WTC11 (cell line): Measurements from ENCODE around the gene RASL11B. TPM values are rescaled to one million over a fixed set of nuclear protein-coding genes. Genes with fewer than 3 reads are reported as not detected.

Experiments used
- ATAC-seq: fragments of 200-7000 bp; cut with Tn5 transposase; 2 replicates; pipeline ENCODE4 v1.10.0; 2021; ENCODE audit warnings: mild to moderate bottlenecking, moderate library complexity
- CTCF ChIA-PET: fragments of 300-600 bp; sonication (Branson Sonifier 250); formaldehyde crosslinking; loops from one replicate; lab custom pipeline; 2021; ENCODE audit warnings: antibody characterized with exemption; lab: Charles Lee
- POLR2A ChIA-PET: fragments of 350-600 bp; sonication (Branson Sonifier 250); formaldehyde crosslinking; loops from one replicate; lab custom pipeline; 2021; ENCODE audit warnings: antibody characterized with exemption; lab: Charles Lee
- DNase-seq: peaks from one replicate; pipeline ENCODE4 v3.0.0; 2021; ENCODE audit warnings: low spot score
- H3K27ac Mint-ChIP-seq: 2 replicates; pipeline ENCODE4 v1.8.0; 2021; ENCODE audit warnings: mixed read lengths
- H3K27me3 Mint-ChIP-seq: 2 replicates; pipeline ENCODE4 v1.8.0; 2021; ENCODE audit warnings: low read depth, mild to moderate bottlenecking, moderate library complexity, mixed read lengths
- H3K36me3 Mint-ChIP-seq: 2 replicates; pipeline ENCODE4 v1.8.0; 2021; ENCODE audit warnings: mixed read lengths
- H3K4me1 Mint-ChIP-seq: 2 replicates; pipeline ENCODE4 v1.8.0; 2022; ENCODE audit warnings: mixed read lengths
- H3K4me3 Mint-ChIP-seq: 2 replicates; pipeline ENCODE4 v1.8.0; 2021; ENCODE audit warnings: mild to moderate bottlenecking, moderate library complexity, mixed read lengths
- H3K9me3 Mint-ChIP-seq: 2 replicates; pipeline ENCODE4 v1.8.0; 2021; ENCODE audit warnings: mixed read lengths
- ATF1 ChIP-seq: sonication (generic); formaldehyde crosslinking; IDR thresholded peaks from 2 replicates; pipeline ENCODE4 v1.8.1; 2023; ENCODE audit warnings: mild to moderate bottlenecking, moderate library complexity, missing genetic modification reagents
- ATF3 ChIP-seq: sonication (generic); formaldehyde crosslinking; conservative IDR thresholded peaks from 2 replicates; pipeline ENCODE4 v1.8.1; 2022; ENCODE audit warnings: mild to moderate bottlenecking, missing genetic modification reagents
- ESRRA ChIP-seq: sonication (generic); formaldehyde crosslinking; IDR thresholded peaks from 2 replicates; pipeline ENCODE4 v1.8.1; 2022; ENCODE audit warnings: mild to moderate bottlenecking, missing genetic modification reagents, borderline replicate concordance
- FOXP4 ChIP-seq: sonication (generic); formaldehyde crosslinking; IDR thresholded peaks from 2 replicates; pipeline ENCODE4 v1.8.0; 2022; ENCODE audit warnings: mild to moderate bottlenecking, missing genetic modification reagents
- HMGA2 ChIP-seq: fragments of 250-450 bp; sonication (Bioruptor Pico); IDR thresholded peaks from 2 replicates; pipeline ENCODE4 v1.4.0; 2021; ENCODE audit warnings: mild to moderate bottlenecking, moderate library complexity
- MYBL2 ChIP-seq: sonication (generic); formaldehyde crosslinking; IDR thresholded peaks from 2 replicates; pipeline ENCODE4 v1.8.1; 2023; ENCODE audit warnings: mild to moderate bottlenecking, moderate library complexity, missing genetic modification reagents
- PREB ChIP-seq: sonication (generic); formaldehyde crosslinking; IDR thresholded peaks from 2 replicates; pipeline ENCODE4 v1.8.1; 2022; ENCODE audit warnings: mild to moderate bottlenecking, missing genetic modification reagents, moderate library complexity, borderline replicate concordance
- PRRX2 ChIP-seq: fragments of 250-450 bp; sonication (Bioruptor Pico); IDR thresholded peaks from 2 replicates; pipeline ENCODE4 v1.8.0; 2021; ENCODE audit warnings: mild to moderate bottlenecking
- SMAD4 ChIP-seq: sonication (generic); formaldehyde crosslinking; IDR thresholded peaks from 2 replicates; pipeline ENCODE4 v1.8.0; 2022; ENCODE audit warnings: mild to moderate bottlenecking, missing genetic modification reagents
- STAT6 ChIP-seq: sonication (generic); formaldehyde crosslinking; conservative IDR thresholded peaks from 2 replicates; pipeline ENCODE4 v1.8.1; 2023; ENCODE audit warnings: mild to moderate bottlenecking, low read depth, missing genetic modification reagents, moderate library complexity
- ZNF138 ChIP-seq: sonication (generic); formaldehyde crosslinking; conservative IDR thresholded peaks from 2 replicates; pipeline ENCODE4 v1.8.1; 2022; ENCODE audit warnings: mild to moderate bottlenecking, moderate library complexity, missing genetic modification reagents
- ZNF532 ChIP-seq: fragments of 250-450 bp; sonication (Bioruptor Pico); IDR thresholded peaks from 2 replicates; pipeline ENCODE4 v1.9.0; 2021; ENCODE audit warnings: mild to moderate bottlenecking, borderline replicate concordance
- total RNA-seq: library from RNA; stranded (reverse); gene quantifications from 3 replicates; pipeline ENCODE4 v1.2.3, GENCODE V29; 2021
- TF ChIP-seq, protein P1 (sequence below): sonication (generic); formaldehyde crosslinking; IDR thresholded peaks from 2 replicates; pipeline ENCODE4 v1.8.1; 2022; ENCODE audit warnings: missing genetic modification reagents, borderline replicate concordance
- TF ChIP-seq, protein P2 (sequence below): fragments of 200-600 bp; IDR thresholded peaks from 2 replicates; pipeline ENCODE4 v1.8.0; 2022; ENCODE audit warnings: antibody characterized with exemption
- TF ChIP-seq, protein P3 (sequence below): sonication (generic); formaldehyde crosslinking; IDR thresholded peaks from 2 replicates; pipeline ENCODE4 v1.8.1; 2022; ENCODE audit warnings: low read depth, missing genetic modification reagents, borderline replicate concordance
- TF ChIP-seq, protein P4 (sequence below): sonication (generic); formaldehyde crosslinking; IDR thresholded peaks from 2 replicates; pipeline ENCODE4 v1.8.0; 2022; ENCODE audit warnings: mild to moderate bottlenecking, missing genetic modification reagents

Gene RASL11B
- total RNA-seq, 1 experiment from 2014 or later, result 58.5 TPM

DNA sequence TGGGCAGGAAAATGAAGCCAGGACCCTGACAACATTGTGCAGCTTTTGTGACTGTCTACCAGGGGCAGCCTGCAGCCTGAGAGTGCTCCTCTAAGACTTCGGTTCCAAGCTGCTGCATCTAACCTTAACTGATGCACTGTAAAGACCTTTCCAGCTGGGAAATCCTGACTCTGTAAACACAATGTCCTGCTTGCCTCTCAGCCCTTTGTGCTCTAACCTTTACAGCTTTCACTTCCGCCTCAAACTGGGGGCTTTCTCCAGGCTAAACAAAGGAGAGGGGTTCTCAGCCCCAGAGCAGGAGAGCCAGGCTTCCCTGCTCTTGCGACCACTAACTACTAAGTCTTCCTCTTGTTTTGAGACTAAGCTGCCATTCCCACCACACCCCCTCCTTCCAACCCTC, 19.3 kb upstream of the RASL11B start (continued):
- TF ChIP-seq ZNF138 (CRISPR knock-in tag), result no peak
- no peak for TF ChIP-seq ZNF532 (CRISPR knock-in tag)
- TF ChIP-seq, protein P1, sequence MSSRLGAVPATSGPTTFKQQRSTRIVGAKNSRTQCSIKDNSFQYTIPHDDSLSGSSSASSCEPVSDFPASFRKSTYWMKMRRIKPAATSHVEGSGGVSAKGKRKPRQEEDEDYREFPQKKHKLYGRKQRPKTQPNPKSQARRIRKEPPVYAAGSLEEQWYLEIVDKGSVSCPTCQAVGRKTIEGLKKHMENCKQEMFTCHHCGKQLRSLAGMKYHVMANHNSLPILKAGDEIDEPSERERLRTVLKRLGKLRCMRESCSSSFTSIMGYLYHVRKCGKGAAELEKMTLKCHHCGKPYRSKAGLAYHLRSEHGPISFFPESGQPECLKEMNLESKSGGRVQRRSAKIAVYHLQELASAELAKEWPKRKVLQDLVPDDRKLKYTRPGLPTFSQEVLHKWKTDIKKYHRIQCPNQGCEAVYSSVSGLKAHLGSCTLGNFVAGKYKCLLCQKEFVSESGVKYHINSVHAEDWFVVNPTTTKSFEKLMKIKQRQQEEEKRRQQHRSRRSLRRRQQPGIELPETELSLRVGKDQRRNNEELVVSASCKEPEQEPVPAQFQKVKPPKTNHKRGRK (CRISPR knock-in tag), result no peak

- no peaks in the 10 kb centered on the region for H3K9me3 Mint-ChIP-seq
- ATAC-seq (no peak), DNase-seq (no peak)
- ChIA-PET CTCF (interaction anchor here (1.0 to 1.1 kb wide), 3 partner anchors 20 to 140 kb away, joined by 3 to 5 read pairs (median 3); no protein-coding TSS in a partner anchor), POLR2A (interaction anchor here (1.1 kb wide), 1 partner anchor 131 kb away, joined by 4 read pairs; no protein-coding TSS in a partner anchor)
- no peak overlapping the region for H3K4me3 Mint-ChIP-seq
- H3K27ac Mint-ChIP-seq, result no peak overlapping the region
- TF ChIP-seq, protein P2, sequence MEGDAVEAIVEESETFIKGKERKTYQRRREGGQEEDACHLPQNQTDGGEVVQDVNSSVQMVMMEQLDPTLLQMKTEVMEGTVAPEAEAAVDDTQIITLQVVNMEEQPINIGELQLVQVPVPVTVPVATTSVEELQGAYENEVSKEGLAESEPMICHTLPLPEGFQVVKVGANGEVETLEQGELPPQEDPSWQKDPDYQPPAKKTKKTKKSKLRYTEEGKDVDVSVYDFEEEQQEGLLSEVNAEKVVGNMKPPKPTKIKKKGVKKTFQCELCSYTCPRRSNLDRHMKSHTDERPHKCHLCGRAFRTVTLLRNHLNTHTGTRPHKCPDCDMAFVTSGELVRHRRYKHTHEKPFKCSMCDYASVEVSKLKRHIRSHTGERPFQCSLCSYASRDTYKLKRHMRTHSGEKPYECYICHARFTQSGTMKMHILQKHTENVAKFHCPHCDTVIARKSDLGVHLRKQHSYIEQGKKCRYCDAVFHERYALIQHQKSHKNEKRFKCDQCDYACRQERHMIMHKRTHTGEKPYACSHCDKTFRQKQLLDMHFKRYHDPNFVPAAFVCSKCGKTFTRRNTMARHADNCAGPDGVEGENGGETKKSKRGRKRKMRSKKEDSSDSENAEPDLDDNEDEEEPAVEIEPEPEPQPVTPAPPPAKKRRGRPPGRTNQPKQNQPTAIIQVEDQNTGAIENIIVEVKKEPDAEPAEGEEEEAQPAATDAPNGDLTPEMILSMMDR, result no peak
- TF ChIP-seq MYBL2 (CRISPR knock-in tag) (no peak), SMAD4 (CRISPR knock-in tag) (no peak), PRRX2 (CRISPR knock-in tag) (no peak), ESRRA (no peak), HMGA2 (CRISPR knock-in tag) (no peak), ATF1 (CRISPR knock-in tag) (no peak)
- TF ChIP-seq, protein P3, sequence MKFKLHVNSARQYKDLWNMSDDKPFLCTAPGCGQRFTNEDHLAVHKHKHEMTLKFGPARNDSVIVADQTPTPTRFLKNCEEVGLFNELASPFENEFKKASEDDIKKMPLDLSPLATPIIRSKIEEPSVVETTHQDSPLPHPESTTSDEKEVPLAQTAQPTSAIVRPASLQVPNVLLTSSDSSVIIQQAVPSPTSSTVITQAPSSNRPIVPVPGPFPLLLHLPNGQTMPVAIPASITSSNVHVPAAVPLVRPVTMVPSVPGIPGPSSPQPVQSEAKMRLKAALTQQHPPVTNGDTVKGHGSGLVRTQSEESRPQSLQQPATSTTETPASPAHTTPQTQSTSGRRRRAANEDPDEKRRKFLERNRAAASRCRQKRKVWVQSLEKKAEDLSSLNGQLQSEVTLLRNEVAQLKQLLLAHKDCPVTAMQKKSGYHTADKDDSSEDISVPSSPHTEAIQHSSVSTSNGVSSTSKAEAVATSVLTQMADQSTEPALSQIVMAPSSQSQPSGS (CRISPR knock-in tag), result no peak
- peaks cover 25% of the 10 kb centered on the region for H3K27me3 Mint-ChIP-seq
- peaks cover 57% of the 10 kb centered on the region for H3K4me1 Mint-ChIP-seq
- H3K36me3 Mint-ChIP-seq, result no peaks in the 10 kb centered on the region
Measured at GRCh38 chr4:52843351-52843750, 18.8 kb upstream of the RASL11B start.

DNA sequence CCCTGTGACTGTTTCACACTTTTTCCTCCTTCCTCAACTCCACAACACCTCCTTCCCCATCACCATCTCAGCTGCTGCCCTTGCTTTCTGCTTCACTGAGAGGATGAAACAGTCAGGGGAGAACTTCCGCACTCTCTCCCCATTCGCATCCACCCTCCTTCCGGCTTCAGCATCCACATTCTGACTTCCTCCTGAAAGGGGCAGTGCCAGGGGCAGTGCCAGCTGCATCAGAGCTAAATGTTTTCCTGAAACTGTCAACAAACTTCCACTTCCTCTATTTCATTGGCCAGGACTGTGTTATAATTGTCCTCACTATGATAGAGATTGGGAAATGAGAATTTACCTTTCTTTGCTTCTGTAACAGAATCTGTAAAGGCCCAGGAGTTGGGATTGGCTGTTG, 18.2 kb upstream of the RASL11B start:
- ATAC-seq (no peak), DNase-seq (no peak)
- ChIA-PET CTCF (no interaction called here), POLR2A (no interaction called here)
- Mint-ChIP-seq H3K4me1 (peaks cover 55% of the 10 kb centered on the region), H3K4me3 (no peak overlapping the region), H3K9me3 (no peaks in the 10 kb centered on the region), H3K27ac (no peak overlapping the region), H3K36me3 (no peaks in the 10 kb centered on the region), H3K27me3 (peaks cover 23% of the 10 kb centered on the region)
- no peak for TF ChIP-seq STAT6 (CRISPR knock-in tag)
- no peak for TF ChIP-seq ATF3 (CRISPR knock-in tag)
- TF ChIP-seq, protein P4, sequence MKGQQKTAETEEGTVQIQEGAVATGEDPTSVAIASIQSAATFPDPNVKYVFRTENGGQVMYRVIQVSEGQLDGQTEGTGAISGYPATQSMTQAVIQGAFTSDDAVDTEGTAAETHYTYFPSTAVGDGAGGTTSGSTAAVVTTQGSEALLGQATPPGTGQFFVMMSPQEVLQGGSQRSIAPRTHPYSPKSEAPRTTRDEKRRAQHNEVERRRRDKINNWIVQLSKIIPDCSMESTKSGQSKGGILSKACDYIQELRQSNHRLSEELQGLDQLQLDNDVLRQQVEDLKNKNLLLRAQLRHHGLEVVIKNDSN, result no peak
- TF ChIP-seq FOXP4 (CRISPR knock-in tag), result no peak
- no peak for TF ChIP-seq PREB
- no peak for TF ChIP-seq ATF1 (CRISPR knock-in tag)
- no peak for TF ChIP-seq ESRRA
